ENCODE data around the gene POU6F1.

GRCh38 chr12:51183349-51183748 is 34.5 kb downstream of the POU6F1 start:
- TF ChIP-seq POLR2A (IDR thresholded peaks at IDR 0.05; ENCODE audit: low read depth, low read length) (no peak), POLR2AphosphoS5 (IDR thresholded peaks at IDR 0.05; ENCODE audit: low read depth, low read length) (no peak)
